Muscle layer of colon (tissue), 2 donors: ENCODE measurements around the gene RAB14.

Experiments used
- H3K27ac ChIP-seq: one replicate; pipeline ENCODE4 v1.7.0; 2013; ENCODE audit warnings: low read depth, mild to moderate bottlenecking, low read length, moderate library complexity
- H3K27me3 ChIP-seq, 2 donors: one replicate each; pipeline ENCODE4 v1.7.0; 2013; ENCODE audit warnings: low read length in 2 of 2, mild to moderate bottlenecking in 2 of 2; ENCODE audit not compliant: insufficient read depth in 2 of 2, control insufficient read depth in 1 of 2
- H3K36me3 ChIP-seq: one replicate; pipeline ENCODE4 v1.7.0; 2013; ENCODE audit warnings: mild to moderate bottlenecking, low read length; ENCODE audit not compliant: insufficient read depth
- H3K4me1 ChIP-seq: one replicate; pipeline ENCODE4 v1.7.0; 2013; ENCODE audit warnings: mild to moderate bottlenecking, low read length; ENCODE audit not compliant: insufficient read depth
- H3K4me3 ChIP-seq, 2 donors: one replicate each; pipeline ENCODE4 v1.7.0; 2013; ENCODE audit warnings: low read length in 2 of 2, low read depth in 1 of 2, mild to moderate bottlenecking in 1 of 2, moderate library complexity in 1 of 2
- H3K9ac ChIP-seq: one replicate; pipeline ENCODE4 v1.7.0; 2013; ENCODE audit warnings: low read length
- H3K9me3 ChIP-seq: one replicate; pipeline ENCODE4 v1.7.0; 2013; ENCODE audit warnings: mild to moderate bottlenecking, low read length
- donor health status: abdominal sarcoma.
- donor health status: Adenocarcinoma of cecum.

The RAB14 gene

DNA sequence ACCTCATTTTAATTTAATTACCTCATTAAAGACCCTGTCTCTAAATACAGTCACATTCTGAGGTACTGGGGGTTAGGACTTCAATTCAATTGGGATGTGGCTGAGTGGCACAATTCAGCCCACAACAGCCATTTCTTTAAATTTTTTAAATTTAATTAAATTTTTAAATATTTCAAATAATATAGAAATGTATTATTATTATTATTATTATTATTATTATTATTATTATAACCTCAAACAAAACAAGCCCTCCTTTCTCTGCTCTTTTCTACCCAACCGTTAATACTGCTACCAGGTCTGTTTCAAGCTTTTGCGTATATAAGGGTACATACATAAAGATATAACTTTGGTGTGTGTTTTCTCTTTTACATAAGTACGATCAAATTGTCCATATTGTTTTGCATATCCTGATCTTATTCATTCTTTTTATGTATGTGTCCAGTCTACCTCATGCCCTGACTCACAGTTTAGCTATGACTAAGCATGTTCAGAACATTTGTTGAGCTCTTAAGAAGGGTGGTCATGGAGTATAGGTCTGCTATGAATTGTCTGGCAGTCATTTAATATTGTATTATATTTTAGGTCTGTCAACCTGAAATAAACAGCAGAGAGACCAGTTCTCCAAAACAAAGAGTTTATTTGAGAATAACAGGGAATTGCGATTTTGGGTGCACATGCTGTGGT, 16.1 kb upstream of the RAB14 start:
- H3K9ac ChIP-seq = no peak overlapping the region
- no peaks in the 10 kb centered on the region for H3K36me3 ChIP-seq
- H3K9me3 ChIP-seq = no peaks in the 10 kb centered on the region
- peaks cover 13% of the 10 kb centered on the region for H3K4me1 ChIP-seq
- no peaks in the 10 kb centered on the region for H3K27me3 ChIP-seq
- no peak overlapping the region for H3K27ac ChIP-seq
- H3K4me3 ChIP-seq = no peak overlapping the region

GRCh38 chr9:121216271-121216805, 14.7 kb upstream of the RAB14 start:
- Histone ChIP-seq H3K27ac (no peak overlapping the region), H3K27me3 (no peaks in the 10 kb centered on the region), H3K9ac (no peak overlapping the region), H3K4me1 (peaks cover 11% of the 10 kb centered on the region), H3K9me3 (no peaks in the 10 kb centered on the region), H3K36me3 (no peaks in the 10 kb centered on the region), H3K4me3 (no peak overlapping the region)

GRCh38 chr9:121214005-121214404, 12.3 kb upstream of the RAB14 start:
- H3K4me1 ChIP-seq = peaks cover 11% of the 10 kb centered on the region
- H3K27me3 ChIP-seq = no peaks in the 10 kb centered on the region
- no peak overlapping the region for H3K9ac ChIP-seq
- no peak overlapping the region for H3K4me3 ChIP-seq
- no peaks in the 10 kb centered on the region for H3K9me3 ChIP-seq
- no peak overlapping the region for H3K27ac ChIP-seq
- no peaks in the 10 kb centered on the region for H3K36me3 ChIP-seq

- H3K9ac ChIP-seq = peak overlapping the region; percentile 33
- H3K4me1 ChIP-seq = peaks cover 11% of the 10 kb centered on the region
- H3K4me3 ChIP-seq = peak overlapping the region in 1 of 2 donors; percentile 16
- no peak overlapping the region for H3K27ac ChIP-seq
- H3K27me3 ChIP-seq = no peaks in the 10 kb centered on the region
- H3K9me3 ChIP-seq = no peaks in the 10 kb centered on the region
- no peaks in the 10 kb centered on the region for H3K36me3 ChIP-seq
Observed at GRCh38 chr9:121213136-121213806, 11.6 kb upstream of the RAB14 start.

DNA sequence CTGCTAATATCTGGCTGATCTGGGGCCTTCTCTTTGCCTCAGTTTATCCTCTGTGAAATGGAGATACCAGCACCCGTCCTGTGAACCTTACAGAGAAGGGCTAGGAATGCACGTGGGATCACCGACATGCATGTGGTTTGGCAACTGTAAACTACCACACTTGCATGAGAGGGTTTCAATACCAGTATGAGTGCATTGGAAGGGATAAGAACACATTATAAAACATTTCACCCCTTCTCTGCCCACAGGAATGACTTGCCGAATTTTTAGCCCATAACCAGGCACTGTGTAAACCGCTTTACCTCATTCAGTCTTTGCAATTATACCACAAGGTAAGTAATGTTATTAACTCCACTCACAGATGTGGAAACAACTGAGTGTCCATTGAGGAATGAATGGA, 8.9 kb upstream of the RAB14 start:
- no peak overlapping the region for H3K9ac ChIP-seq
- H3K36me3 ChIP-seq = no peaks in the 10 kb centered on the region
- H3K4me3 ChIP-seq = no peak overlapping the region
- no peaks in the 10 kb centered on the region for H3K9me3 ChIP-seq
- no peaks in the 10 kb centered on the region for H3K27me3 ChIP-seq
- no peak overlapping the region for H3K27ac ChIP-seq
- peaks cover 11% of the 10 kb centered on the region for H3K4me1 ChIP-seq

DNA sequence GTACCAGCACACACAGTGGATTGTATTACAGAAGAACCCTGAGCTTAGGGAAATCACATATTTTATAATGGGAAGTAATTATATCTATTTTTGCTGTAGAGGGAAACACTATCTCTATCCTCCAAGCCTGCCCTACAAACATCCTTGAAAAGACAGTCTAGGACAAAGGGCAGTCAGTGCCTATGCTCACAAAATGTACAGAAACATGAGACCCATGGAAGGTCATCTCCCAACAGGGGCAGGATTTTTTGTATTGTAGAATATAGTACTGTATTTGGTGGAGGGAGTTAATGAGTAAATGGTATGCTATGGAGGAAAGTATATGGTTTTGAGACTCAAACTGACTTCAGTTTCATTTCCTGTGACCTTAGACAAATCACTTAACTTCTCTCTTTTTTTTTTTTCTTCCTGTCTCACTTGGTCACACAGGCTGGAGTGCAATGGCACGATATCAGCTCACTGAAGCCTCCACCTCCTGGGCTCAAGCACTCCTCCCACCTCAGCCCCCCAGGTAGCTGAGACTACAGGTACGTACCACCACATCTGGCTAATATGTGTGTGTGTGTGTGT, 5.8 kb upstream of the RAB14 start:
- Histone ChIP-seq H3K9ac (no peak overlapping the region), H3K4me1 (no peaks in the 10 kb centered on the region), H3K27me3 (no peaks in the 10 kb centered on the region), H3K36me3 (no peaks in the 10 kb centered on the region), H3K27ac (no peak overlapping the region), H3K9me3 (no peaks in the 10 kb centered on the region), H3K4me3 (no peak overlapping the region)

- Histone ChIP-seq H3K9me3 (no peaks in the 10 kb centered on the region), H3K36me3 (no peaks in the 10 kb centered on the region), H3K27ac (no peak overlapping the region), H3K4me3 (no peak overlapping the region), H3K4me1 (no peaks in the 10 kb centered on the region), H3K27me3 (no peaks in the 10 kb centered on the region), H3K9ac (no peak overlapping the region)
Observed at GRCh38 chr9:121206516-121207370, 5.1 kb upstream of the RAB14 start.

DNA sequence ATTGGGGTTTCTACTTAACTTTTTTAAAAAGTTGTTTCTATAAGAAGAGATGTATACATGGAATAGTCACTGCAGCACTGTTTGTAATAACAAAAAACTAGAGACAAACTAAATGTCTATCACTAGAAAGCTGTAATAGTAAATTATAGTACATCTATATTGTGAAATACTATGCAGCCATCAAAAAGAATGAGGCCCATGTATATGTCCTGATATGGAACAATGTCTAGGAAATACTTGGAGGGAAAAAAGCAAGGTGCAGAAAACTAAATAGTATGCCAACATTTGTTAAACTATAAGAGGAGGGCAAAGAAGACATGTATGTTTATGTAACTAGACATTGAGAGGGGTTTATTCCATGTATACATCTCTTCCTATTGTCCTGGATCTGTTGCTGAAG, 2.9 kb upstream of the RAB14 start:
- Histone ChIP-seq H3K9ac (no peak overlapping the region), H3K4me3 (no peak overlapping the region), H3K27me3 (no peaks in the 10 kb centered on the region), H3K36me3 (no peaks in the 10 kb centered on the region), H3K27ac (no peak overlapping the region), H3K9me3 (no peaks in the 10 kb centered on the region), H3K4me1 (peaks cover 11% of the 10 kb centered on the region)

GRCh38 chr9:121204121-121204520, 2.5 kb upstream of the RAB14 start:
- no peak overlapping the region for H3K4me3 ChIP-seq
- H3K9me3 ChIP-seq = no peaks in the 10 kb centered on the region
- no peaks in the 10 kb centered on the region for H3K27me3 ChIP-seq
- peaks cover 16% of the 10 kb centered on the region for H3K4me1 ChIP-seq
- no peak overlapping the region for H3K9ac ChIP-seq
- no peak overlapping the region for H3K27ac ChIP-seq
- no peaks in the 10 kb centered on the region for H3K36me3 ChIP-seq

- H3K36me3 ChIP-seq = no peaks in the 10 kb centered on the region
- H3K27me3 ChIP-seq = no peaks in the 10 kb centered on the region
- H3K9ac ChIP-seq = peak overlapping the region; percentile 80
- H3K27ac ChIP-seq = peak overlapping the region; percentile 52
- no peaks in the 10 kb centered on the region for H3K9me3 ChIP-seq
- peaks cover 40% of the 10 kb centered on the region for H3K4me1 ChIP-seq
- H3K4me3 ChIP-seq = peak overlapping the region; percentile 65 to 78
Observed at GRCh38 chr9:121201045-121201737, 478 bp downstream of the RAB14 start.
